ENCODE measurements around the gene COQ8B.

COQ8B gene

GRCh38 chr19:40717325-40717879 lies 716 bp upstream of the COQ8B start:
- peak; percentile 25 for DNase-seq

DNA sequence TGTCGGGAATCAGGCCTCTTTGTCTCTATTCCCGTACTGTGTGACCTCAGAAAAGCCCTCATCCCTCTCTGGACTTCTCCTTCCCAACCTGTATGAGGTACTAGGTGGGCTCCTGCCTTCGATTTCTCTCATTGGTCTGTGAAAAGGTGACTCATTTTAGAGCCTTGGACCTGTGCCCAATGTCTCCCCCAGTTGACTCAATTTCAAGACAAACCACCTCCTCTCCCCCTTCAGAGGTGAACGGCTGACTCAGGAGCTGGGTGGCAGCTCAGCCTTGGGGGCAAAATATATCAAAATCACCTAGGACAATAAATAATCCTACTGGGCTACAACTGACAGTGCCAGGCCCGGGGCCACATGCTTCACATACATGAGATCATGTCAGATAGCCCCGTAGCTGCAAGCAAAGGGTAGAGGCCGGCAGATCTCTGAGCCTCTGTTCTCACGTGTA lies 630 bp downstream of the COQ8B start:
- no peak for DNase-seq

GRCh38 chr19:40714441-40715299 lies 2.0 kb downstream of the COQ8B start:
- DNase-seq: peak; percentile 99

DNA sequence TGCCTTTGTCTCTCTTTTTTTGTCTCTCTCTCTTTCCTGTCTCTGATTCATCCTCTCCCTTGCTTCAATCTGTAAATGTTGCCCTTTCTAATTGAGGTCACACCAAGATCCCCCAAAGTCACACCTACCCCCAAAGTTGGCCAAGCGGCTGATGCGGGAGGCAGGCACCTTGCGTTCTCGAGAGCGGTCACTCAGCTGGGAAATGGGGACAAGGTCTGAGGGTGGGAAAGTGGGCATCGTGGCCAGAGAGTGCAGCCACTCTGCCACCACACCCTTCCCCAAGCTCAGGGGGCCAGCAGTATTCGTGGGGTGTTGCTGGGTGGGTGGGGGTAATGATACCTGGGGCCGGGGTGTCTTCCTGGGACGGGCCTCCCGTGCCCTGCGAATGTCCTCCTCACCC lies 2.7 kb downstream of the COQ8B start:
- no peak for DNase-seq

DNA sequence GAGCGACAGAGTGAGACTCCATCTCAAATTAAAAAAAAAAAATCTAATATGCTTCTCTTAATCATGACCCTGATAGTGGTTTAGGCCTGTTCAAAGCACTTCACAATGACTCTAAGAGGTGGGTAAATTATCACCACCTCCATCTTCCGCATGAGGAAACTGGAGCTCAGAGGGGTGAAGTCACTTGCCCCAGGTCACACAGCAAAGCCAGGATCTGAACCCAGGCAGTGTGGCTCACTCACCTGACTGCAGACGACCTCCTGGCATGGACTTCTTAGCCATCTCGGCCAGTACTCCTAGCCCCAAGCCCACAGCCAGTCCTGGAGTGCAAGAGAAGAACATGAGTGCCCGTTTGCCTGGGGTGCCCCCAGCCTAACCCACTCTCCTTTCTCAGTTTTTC lies 6.9 kb downstream of the COQ8B start:
- no peak for DNase-seq

DNA sequence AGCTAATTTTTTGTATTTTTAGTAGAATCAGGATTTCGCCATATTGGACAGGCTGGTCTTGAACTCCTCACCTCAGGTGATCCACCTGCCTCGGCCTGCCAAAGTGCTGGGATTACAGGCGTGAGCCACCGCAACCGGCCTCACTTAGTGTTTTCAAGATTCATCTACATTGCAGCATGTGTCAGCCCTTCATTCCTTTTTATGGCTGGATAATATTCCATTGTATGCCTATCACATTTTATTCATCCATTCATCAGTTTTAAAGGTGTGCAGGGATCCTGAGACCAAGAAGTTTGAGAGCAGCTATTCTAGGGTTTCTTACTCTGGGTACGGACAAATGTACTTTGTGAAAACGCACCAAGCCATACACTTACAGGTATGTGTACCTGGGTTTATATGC lies 9.1 kb downstream of the COQ8B start:
- no peak for DNase-seq

GRCh38 chr19:40705950-40706619 lies 10.6 kb downstream of the COQ8B start:
- no peak for DNase-seq

- DNase-seq: no peak
Observed at GRCh38 chr19:40705362-40705651, 11.4 kb downstream of the COQ8B start.

- no peak for DNase-seq
Observed at GRCh38 chr19:40704491-40705361, 12.0 kb downstream of the COQ8B start.

GRCh38 chr19:40703029-40703755 lies 13.5 kb downstream of the COQ8B start:
- peak; percentile 8 for DNase-seq

DNA sequence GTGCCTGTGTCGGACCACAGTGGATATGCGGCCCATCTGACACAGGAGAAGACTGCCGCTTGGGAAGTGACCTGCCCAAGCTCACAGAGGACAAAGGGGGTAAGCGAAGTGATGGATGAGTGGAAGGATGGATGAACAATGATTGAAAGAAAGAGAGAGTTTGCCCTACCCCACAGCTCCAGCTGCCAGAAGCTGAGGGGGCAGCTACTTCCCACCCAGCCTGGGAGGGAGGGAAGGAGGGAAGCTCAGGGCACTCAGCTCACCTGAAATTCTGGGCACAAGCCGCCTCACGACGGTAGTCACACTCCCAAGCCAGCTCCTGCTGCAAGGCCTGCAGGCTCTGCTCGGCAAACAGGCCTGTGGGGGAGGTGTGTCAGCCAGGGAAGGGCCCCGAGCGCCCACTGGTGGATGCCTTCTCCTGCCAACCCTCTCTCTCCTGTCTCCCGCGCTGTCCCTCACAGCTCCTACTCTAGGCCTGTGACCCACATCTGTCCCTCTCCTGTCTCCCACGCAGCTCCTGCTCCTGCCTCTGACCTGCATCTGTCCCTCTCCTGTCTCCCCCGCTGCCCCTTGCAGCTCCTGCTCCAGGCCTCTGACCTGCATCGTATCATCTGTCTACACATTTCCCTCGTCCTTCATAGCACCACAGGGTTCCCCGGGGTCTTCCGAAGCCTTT lies 14.2 kb downstream of the COQ8B start:
- peak; percentile 61 for DNase-seq

- no peak for DNase-seq
Observed at GRCh38 chr19:40701758-40702157, 14.9 kb downstream of the COQ8B start.

DNA sequence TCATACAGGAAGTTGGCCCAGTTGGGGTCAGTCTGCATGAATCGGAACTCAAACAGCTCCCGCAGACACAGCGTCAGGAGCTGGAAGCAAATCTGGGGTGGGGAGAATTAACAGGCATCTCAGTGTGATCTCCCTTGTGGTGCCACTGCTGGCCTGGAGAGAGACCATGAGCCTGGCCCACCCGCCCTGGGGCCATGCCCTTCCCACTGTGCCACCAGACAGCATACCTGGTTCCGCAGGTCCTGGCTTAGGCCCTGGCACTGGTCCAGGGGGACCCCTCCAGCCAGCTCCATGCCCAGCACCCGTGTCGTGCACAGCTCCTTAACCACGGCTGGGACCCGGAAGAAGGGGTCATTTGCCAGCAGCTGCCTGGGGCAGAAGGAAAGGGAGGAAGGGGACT lies 16.6 kb downstream of the COQ8B start:
- no peak for DNase-seq

DNA sequence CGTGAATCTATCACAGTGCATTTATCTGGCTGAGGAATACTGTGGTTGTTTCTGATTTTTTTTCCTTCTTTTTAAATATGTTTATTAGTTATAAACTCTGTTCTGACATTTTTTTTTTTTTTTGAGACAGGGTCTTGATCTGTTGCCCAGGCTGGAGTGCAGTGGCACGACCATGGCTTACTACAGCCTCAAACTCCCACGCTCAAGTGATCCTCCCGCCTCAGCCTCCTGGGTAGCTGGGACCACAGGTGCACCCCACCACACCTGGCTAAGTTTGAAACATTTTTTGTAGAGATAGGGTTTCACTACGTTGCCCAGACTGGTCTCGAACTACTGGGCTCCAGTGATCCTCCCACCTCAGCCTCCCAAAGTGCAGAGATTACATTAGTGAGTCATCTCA lies 19.7 kb downstream of the COQ8B start:
- DNase-seq: no peak

- no peak for DNase-seq
Observed at GRCh38 chr19:40695881-40696280, 20.8 kb downstream of the COQ8B start.

DNA sequence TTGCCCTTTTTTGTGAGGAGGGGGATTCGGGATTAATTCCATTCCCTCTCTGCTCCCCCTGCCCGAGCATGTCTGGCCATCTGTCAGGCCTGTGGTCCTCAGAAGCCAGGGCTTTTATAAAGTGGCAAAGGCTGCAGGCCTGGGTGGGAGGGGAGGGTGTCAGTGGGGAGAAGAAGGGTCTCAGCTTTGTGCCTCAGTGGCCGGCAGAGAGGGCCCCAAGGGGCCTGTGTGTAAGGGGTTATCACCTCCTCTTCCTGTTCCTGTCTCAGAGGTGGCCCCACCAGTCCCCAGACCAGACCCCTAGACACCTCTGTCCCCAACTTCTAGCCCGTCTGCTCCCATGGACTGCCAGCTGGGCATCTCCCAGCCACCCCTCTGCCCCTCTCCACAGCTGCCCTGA lies 22.8 kb downstream of the COQ8B start:
- DNase-seq: peak; percentile 8

DNA sequence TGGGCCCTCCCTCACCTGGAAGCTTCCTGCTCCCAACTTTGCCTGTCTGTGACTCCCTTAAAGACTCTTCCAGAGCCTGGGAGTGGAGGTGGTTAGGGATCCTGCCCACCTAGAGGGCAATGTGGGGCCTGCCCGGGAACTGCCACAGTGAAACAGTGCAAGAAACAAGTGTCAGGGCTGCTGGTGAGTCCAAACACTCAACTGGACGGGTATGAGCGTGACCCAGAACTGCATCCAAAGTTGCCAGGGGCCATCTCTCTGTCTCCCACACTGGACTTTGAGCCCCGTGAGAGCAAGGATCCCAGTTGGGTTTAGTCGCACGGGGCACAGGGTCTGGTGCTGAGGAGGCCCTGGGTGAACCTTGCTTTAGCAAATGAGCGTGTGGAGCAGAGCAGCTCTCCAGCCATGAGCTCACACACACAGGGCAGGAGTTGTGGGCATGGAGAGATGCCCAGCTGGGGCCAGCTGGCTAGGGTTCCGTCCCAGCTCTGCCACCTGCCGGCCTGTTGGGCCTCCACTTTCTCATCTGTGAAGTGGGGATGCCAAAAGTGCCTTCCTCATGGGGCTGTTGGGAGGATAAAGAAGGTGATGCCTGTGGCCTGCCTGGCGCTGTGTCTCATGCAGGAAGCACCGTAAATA lies 23.4 kb downstream of the COQ8B start:
- DNase-seq: no peak

GRCh38 chr19:40692212-40692551 lies 24.5 kb downstream of the COQ8B start:
- no peak for DNase-seq

GRCh38 chr19:40691421-40692211 lies 25.1 kb downstream of the COQ8B start:
- no peak for DNase-seq

DNA sequence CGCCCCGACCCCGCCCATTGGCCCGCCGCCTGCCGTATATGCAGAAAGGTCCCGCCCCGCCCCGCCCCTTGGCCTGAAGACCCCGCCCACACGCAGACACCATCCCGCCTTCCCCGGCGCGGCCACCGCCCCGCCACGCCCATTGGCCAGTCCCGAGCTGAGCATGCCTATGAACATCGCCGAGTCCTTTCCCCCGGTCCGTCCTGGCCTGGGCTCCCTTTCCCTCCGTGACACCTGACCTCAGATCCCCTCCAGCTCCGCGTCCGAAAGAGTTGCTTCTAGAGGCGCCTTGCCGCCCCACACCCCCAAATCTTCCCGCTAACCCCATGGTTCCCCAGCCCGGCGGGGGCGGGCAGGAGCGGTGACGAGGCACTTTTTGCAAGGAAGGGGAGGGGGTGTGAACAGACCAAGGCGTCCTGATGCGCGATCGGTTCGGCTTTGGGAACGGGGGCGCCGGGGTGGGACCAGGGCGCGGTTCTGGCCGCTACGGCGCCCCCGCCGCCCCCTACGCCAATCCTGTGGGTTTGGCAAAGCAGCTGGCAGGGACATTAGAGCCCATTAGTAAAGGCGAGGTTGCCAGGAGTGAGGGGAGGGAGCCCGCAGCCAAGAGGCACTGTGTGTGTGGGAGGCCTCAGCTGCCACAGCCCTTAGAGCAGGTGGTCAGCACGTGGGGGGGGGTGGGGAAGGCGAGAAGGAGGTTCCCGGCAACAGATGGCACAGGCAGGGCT lies 25.8 kb downstream of the COQ8B start:
- peak; percentile 96 for DNase-seq
